HCT116 (cell line): ENCODE results near the gene ABCC8.

Experiments
- CEBPB ChIP-seq: IDR thresholded peaks from 2 replicates; pipeline ENCODE4 v1.6.1; 2012; ENCODE audit warnings: low read depth
- EZH2 ChIP-seq: fragments of 200-600 bp; sonication (generic); IDR thresholded peaks from 2 replicates; pipeline ENCODE4 v1.6.1; 2017; ENCODE audit warnings: antibody characterized with exemption, mixed run types
- EZH2phosphoT487 ChIP-seq: fragments of 200-600 bp; IDR thresholded peaks from 2 replicates; pipeline ENCODE4 v1.6.1; 2018; ENCODE audit warnings: antibody characterized with exemption, borderline replicate concordance
- POLR2A ChIP-seq: IDR thresholded peaks from 2 replicates; pipeline ENCODE4 v1.7.0; 2011; ENCODE audit warnings: borderline replicate concordance; ENCODE audit not compliant: insufficient read depth, insufficient read length; ENCODE audit errors: extremely low read depth
- POLR2AphosphoS5 ChIP-seq: IDR thresholded peaks from 2 replicates; pipeline ENCODE4 v1.6.1; 2011; ENCODE audit warnings: mild to moderate bottlenecking, low read depth, low read length, moderate library complexity
- RAD21 ChIP-seq: IDR thresholded peaks from 2 replicates; pipeline ENCODE4 v1.6.1; 2012; ENCODE audit warnings: low read depth, mild to moderate bottlenecking
- SIN3A ChIP-seq: IDR thresholded peaks from 2 replicates; pipeline ENCODE4 v1.6.1; 2012; ENCODE audit warnings: low read depth
- SP1 ChIP-seq: IDR thresholded peaks from 2 replicates; pipeline ENCODE4 v1.6.1; 2012; ENCODE audit warnings: low read depth
- SRF ChIP-seq: IDR thresholded peaks from 2 replicates; pipeline ENCODE4 v1.6.1; 2012; ENCODE audit warnings: low read depth
- TCF7L2 ChIP-seq: IDR thresholded peaks from 2 replicates; pipeline ENCODE4 v1.7.0; 2011; ENCODE audit warnings: borderline replicate concordance, inconsistent platforms; ENCODE audit not compliant: insufficient read depth, insufficient read length; ENCODE audit errors: extremely low read depth
- ZNF274 ChIP-seq: fragments of 200-500 bp; sonication (Bioruptor generic); IDR thresholded peaks from 2 replicates; pipeline ENCODE4 v1.6.1; 2014; ENCODE audit warnings: mild to moderate bottlenecking, low read depth, low read length, inconsistent platforms
- TF ChIP-seq, protein P1 (sequence below), 3 experiments: fragments of 200-600 bp in 1 of 3; sonication (generic) in 1 of 3; IDR thresholded peaks in 2 of 3; conservative IDR thresholded peaks in 1 of 3; 2 replicates each; pipeline ENCODE4 v1.5.1; 2012 to 2017; ENCODE audit warnings: low read depth in 2 of 3, low read length in 2 of 3, antibody characterized with exemption in 1 of 3, borderline replicate concordance in 1 of 3, control low read depth in 1 of 3, mild to moderate bottlenecking in 1 of 3, mixed read lengths in 1 of 3, mixed run types in 1 of 3, moderate library complexity in 1 of 3; ENCODE audit not compliant: insufficient read depth in 1 of 3
- TF ChIP-seq, protein P2 (sequence below): IDR thresholded peaks from 2 replicates; pipeline ENCODE4 v1.6.1; 2012
- TF ChIP-seq, protein P3 (sequence below): IDR thresholded peaks from 2 replicates; pipeline ENCODE4 v1.6.1; 2012

DNA sequence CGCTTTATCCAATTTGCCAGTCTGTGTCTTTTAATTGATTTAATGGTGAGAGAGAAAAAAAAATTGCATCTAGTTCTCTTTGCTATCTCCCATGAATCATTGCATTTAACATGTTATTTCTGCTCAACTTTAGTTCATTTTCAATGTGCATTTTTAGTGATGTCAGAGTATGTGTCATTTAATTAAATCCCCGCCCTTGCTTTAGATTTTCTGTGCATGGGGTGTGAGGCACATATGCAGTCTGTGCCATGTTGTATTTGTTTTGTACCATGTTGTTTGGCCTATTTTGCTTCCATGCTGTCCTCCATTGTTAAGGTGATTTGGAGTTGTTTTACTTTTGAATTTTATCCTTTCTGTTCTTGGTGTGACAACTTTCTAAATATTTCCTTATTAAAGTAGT is 133.4 kb downstream of the ABCC8 start:
- TF ChIP-seq POLR2A: no peak
- TF ChIP-seq, protein P1, sequence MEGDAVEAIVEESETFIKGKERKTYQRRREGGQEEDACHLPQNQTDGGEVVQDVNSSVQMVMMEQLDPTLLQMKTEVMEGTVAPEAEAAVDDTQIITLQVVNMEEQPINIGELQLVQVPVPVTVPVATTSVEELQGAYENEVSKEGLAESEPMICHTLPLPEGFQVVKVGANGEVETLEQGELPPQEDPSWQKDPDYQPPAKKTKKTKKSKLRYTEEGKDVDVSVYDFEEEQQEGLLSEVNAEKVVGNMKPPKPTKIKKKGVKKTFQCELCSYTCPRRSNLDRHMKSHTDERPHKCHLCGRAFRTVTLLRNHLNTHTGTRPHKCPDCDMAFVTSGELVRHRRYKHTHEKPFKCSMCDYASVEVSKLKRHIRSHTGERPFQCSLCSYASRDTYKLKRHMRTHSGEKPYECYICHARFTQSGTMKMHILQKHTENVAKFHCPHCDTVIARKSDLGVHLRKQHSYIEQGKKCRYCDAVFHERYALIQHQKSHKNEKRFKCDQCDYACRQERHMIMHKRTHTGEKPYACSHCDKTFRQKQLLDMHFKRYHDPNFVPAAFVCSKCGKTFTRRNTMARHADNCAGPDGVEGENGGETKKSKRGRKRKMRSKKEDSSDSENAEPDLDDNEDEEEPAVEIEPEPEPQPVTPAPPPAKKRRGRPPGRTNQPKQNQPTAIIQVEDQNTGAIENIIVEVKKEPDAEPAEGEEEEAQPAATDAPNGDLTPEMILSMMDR (IDR thresholded peaks at IDR 0.05 in 2 of 3, conservative IDR thresholded peaks at IDR 0.05 in 1 of 3; ENCODE audit: borderline replicate concordance in 1 of 3, insufficient read depth in 1 of 3, low read depth in 2 of 3, low read length in 2 of 3): no peak
- no peak for TF ChIP-seq CEBPB
- no peak for TF ChIP-seq RAD21
- TF ChIP-seq SIN3A: no peak
- no peak for TF ChIP-seq ZNF274
- no peak for TF ChIP-seq SP1
- TF ChIP-seq EZH2phosphoT487: no peak
- TF ChIP-seq, protein P2, sequence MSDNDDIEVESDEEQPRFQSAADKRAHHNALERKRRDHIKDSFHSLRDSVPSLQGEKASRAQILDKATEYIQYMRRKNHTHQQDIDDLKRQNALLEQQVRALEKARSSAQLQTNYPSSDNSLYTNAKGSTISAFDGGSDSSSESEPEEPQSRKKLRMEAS: no peak
- no peak for TF ChIP-seq EZH2
- TF ChIP-seq, protein P3, sequence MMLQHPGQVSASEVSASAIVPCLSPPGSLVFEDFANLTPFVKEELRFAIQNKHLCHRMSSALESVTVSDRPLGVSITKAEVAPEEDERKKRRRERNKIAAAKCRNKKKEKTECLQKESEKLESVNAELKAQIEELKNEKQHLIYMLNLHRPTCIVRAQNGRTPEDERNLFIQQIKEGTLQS: no peak
- TF ChIP-seq SRF: no peak
- TF ChIP-seq TCF7L2: no peak
- TF ChIP-seq POLR2AphosphoS5: no peak
